Measurements from ENCODE around the gene SPEM1.

SPEM1 gene

DNA sequence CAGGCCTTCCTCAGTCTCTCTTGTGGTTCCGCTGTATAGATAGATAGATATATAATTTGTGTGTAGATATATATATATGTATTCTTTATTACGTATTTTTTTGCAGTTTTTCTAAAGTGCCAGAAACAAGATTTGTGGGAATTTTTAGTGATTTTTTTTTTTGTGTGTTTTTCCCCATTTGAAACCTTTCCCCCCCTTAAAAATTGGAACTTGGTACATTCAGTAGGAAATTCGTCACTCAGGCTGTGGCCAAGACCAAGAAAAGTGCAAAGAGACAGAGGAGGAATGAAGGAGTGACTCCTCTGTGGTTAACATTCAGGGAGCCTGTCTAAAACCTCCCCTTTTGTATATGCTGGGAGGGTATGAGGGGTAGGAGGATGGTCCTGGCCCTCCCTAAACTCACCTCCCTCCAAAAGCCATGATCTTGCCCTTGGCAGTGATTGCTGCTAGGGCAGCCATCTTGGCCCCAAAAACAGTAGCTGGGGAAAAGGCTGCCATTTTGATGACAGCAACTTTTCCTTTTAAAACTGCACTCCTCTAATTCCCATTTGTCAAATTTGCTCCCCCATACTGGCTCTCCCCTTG, 39.9 kb downstream of the SPEM1 start:
- FAIRE-seq (no peak), DNase-seq (ENCODE audit: insufficient read length, low spot score) (no peak)
- TF ChIP-seq, protein P1, sequence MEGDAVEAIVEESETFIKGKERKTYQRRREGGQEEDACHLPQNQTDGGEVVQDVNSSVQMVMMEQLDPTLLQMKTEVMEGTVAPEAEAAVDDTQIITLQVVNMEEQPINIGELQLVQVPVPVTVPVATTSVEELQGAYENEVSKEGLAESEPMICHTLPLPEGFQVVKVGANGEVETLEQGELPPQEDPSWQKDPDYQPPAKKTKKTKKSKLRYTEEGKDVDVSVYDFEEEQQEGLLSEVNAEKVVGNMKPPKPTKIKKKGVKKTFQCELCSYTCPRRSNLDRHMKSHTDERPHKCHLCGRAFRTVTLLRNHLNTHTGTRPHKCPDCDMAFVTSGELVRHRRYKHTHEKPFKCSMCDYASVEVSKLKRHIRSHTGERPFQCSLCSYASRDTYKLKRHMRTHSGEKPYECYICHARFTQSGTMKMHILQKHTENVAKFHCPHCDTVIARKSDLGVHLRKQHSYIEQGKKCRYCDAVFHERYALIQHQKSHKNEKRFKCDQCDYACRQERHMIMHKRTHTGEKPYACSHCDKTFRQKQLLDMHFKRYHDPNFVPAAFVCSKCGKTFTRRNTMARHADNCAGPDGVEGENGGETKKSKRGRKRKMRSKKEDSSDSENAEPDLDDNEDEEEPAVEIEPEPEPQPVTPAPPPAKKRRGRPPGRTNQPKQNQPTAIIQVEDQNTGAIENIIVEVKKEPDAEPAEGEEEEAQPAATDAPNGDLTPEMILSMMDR (IDR thresholded peaks at IDR 0.05; ENCODE audit: insufficient read depth, missing control alignments), result no peak

DNA sequence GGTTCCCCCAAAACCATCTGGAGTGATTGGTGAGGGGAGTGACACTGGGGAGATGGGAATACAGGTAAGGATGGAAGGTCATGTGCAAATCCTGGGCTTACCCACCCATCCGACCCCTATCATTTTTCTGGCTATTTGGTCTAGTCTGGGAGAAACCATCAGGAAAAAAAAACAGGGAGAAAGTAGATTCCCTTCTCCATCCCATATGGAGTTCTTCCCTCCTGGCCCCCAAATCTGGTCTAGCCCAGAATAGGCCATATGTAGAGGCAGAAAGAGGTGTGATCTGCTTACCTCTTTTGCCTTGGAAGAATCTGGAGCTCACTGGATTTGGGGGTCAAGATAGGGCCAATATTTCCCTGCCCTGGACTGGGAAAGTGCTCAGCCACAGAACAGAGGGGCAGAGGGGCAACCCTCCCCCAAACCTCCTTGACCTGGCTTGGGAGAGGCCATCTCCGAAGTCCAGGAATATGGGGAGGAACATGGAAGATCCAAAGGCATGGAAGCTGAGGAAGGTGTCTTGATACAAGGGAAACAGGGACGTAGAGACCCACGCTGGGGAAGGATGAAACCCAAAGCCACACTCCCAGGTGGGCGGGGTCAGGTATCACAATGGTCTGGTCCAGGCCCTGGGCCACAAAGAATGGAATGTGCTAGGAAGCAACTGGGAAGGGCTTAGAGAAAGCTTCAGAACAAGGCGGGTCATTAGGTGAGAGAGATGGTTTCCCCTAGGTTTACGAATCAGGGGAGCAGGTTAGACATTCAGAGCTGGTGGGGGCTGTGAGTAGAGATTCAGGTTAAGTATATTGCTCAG, 40.9 kb downstream of the SPEM1 start:
- DNase-seq (ENCODE audit: insufficient read length, low spot score), result no peak

DNA sequence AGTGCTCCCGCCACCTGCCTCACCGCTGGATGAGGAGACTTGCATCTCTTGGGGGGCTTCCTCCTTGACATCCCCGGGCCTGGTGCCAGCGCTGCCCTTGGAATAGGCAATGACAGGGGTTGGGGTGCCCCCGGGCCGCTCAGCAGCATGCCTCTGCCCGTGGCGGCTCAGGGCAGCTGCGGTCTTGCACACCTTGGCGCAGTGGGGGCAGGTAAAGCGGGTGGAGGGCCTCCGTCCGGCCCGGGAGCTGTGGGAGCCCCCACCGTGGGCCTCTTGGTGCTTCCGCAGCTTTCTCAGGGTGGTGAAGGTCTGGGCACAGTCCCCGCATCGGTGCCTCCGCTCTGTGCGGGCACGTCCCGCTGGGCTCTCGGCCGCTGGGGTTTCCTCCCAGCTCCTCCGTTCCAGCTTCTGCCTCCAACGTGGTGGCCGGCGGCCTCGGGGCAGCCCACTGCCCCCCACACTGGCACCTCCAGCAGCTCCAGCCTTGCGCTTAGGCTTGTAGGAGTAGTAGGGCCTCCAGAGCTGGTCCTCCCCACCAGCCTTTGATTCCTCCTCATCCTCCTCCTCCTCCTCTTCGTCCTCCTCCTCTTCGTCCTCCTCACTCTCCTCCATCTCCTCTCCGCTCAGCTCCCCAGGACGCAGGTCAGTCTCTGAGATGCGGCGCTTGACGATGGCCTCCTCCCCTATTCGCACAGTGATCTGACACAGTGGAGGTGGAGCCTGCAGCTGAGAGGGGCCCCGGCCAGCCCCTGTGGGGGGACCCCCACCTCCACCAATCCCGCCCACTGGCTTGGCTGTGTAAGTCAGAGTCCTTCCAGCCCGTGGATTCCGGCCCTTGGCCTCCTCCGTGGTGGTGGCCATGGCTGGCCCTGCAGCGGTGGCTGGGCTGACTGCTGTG, 42.6 kb downstream of the SPEM1 start:
- FAIRE-seq (no peak), DNase-seq (ENCODE audit: insufficient read length, low spot score) (no peak)
- TF ChIP-seq, protein P1 (IDR thresholded peaks at IDR 0.05; ENCODE audit: insufficient read depth, missing control alignments), result no peak

More for the DNA sequence above, 40.9 kb downstream of the SPEM1 start:
- FAIRE-seq, result no peak
- TF ChIP-seq, protein P1 (IDR thresholded peaks at IDR 0.05; ENCODE audit: insufficient read depth, missing control alignments), result no peak

DNA sequence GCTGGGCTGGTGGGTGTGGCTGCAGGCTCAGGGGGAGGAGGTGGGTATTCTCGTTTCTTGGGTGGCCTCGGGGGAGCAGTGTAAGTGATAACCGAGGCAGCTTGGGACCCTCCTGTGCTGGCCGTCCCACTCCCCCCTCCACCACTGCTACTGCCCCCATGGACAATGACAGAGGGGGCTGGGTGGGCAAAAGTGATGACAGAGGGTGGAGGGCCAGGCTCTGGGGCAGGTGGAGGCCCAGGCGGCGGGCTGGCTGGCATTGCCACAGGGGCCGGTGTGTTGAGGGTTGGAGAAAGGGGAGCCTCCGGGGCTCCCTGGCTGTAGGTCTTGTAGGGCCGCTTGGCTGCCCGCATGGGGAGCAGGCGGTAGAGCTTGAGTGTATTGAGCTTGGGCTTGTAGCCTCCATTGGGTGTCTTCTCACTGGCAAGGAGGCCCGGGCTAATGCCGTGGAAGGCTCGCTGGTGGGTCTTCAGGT, 43.3 kb downstream of the SPEM1 start:
- DNase-seq (ENCODE audit: insufficient read length, low spot score) (no peak), FAIRE-seq (no peak)
- TF ChIP-seq, protein P1 (IDR thresholded peaks at IDR 0.05; ENCODE audit: insufficient read depth, missing control alignments), result no peak

DNA sequence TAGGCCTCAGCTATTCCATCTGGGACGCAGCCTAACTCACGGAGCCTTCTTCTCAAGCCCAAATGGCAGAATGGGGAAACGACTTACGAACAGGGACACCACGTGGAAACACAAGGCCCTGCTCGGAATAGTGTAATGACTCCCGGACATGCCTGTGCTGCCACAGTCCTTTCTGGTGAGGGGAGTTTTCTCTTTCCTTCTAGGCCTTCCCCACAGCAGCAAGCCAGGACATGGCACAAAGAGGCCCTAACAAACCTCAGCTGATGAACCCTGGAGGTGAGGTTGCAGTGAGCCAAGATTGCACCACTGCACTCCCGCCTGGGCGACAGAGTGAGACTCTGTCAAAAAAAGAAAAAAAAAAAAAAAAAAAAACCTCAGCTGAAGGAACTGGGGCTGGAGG, 44.0 kb downstream of the SPEM1 start:
- TF ChIP-seq, protein P1 (IDR thresholded peaks at IDR 0.05; ENCODE audit: insufficient read depth, missing control alignments), result no peak
- no peak for DNase-seq (ENCODE audit: insufficient read length, low spot score)
- FAIRE-seq, result no peak

DNA sequence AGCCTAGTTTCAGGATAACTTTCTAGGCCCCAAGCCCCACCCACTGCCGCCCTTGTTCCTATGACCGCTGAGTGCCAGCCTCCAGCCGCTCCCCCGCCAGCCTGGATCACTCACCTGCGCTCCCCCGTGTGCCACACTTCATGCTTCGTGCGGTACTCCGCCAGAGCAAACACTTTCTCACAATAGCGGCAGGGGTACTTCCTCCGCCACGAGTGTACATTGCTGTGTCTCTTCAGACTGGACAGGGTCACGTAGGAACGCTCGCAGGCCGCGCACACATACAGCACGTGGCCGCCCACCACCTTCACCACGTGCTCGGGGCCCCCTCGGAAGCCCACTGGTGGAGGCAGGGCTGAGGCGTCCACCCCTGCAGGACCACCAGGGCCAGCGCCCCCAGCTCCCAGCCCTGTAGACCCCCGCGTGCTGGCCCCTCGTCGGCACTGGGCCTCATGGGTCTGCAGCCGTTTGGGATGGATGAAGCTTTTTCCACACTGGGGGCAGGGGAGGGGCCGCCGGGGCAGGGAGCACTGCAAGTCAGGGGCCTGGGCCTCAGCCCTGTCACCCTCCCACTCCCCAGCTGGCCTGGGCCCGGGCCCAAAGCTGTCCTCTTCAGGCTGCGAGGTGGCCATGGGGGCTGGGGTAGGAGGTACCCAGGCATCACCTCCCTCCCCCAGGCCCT, 45.6 kb downstream of the SPEM1 start:
- DNase-seq (ENCODE audit: insufficient read length, low spot score) (no peak), FAIRE-seq (no peak)
- TF ChIP-seq, protein P1 (IDR thresholded peaks at IDR 0.05; ENCODE audit: insufficient read depth, missing control alignments), result no peak
